Measurements from ENCODE around the gene RASSF5.
"Not testable (repeated sequence)": the region's sequence is repeated elsewhere in the genome, so short reads cannot be mapped to it uniquely, and the experiment has no call there.

RASSF5 gene

DNA sequence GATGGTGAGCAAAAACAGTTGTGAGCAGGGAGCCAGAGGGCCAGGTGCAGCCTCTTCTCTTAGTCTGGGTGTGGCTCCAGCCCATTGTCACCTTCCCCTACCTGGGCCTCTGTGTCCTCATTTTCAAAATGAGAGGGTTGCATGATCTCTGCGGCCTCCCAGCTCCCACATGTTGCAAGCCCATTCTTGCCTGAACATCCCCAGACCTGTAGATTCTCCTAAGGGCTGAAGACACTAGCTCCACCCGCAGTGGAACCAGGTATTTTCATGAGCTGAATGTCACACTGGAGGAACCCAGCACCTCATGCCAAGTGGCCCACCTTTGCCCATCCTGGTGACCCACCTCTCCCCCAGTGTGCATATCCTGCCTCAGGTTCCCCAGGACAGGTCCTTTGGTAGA, 24.7 kb upstream of the RASSF5 start:
- Histone ChIP-seq H3K4me3 (no peak overlapping the region), H3K9me3 (no peaks in the 10 kb centered on the region), H3K36me3 (peaks cover 0 to 31% (median 6%) of the 10 kb centered on the region in 3 donors), H3K4me1 (peaks cover 0 to 6% (median 2%) of the 10 kb centered on the region in 4 donors), H3K27ac (no peak overlapping the region), H3K27me3 (no peaks in the 10 kb centered on the region)
- no peak for DNase-seq
- TF ChIP-seq CTCF (IDR thresholded peaks at IDR 0.05): no peak
- intact Hi-C loops (cut with DNase I; ENCODE audit: low total_unique reads): no loop called here

GRCh38 chr1:206483864-206484263, 23.5 kb upstream of the RASSF5 start:
- H3K4me3 ChIP-seq; intact Hi-C loops (cut with DNase I; ENCODE audit: low total_unique reads); H3K4me1 ChIP-seq; H3K9me3 ChIP-seq; H3K27me3 ChIP-seq; DNase-seq; H3K27ac ChIP-seq: not testable (repeated sequence)
- peaks cover 0 to 21% (median 0%) of the 10 kb centered on the region in 3 donors for H3K36me3 ChIP-seq

- Histone ChIP-seq H3K36me3 (peaks cover 0 to 21% (median 0%) of the 10 kb centered on the region in 3 donors), H3K27ac (no peak overlapping the region), H3K27me3 (no peaks in the 10 kb centered on the region), H3K4me1 (peaks cover 0 to 6% (median 2%) of the 10 kb centered on the region in 4 donors), H3K9me3 (no peaks in the 10 kb centered on the region), H3K4me3 (no peak overlapping the region)
- TF ChIP-seq CTCF (IDR thresholded peaks at IDR 0.05): no peak
- intact Hi-C loops (cut with DNase I; ENCODE audit: low total_unique reads): loop anchor here (5.0 kb wide), 1 partner anchor 57 kb away; no protein-coding TSS in a partner anchor
- no peak for DNase-seq
Measured at GRCh38 chr1:206484901-206485300, 22.4 kb upstream of the RASSF5 start.

- H3K9me3 ChIP-seq: no peaks in the 10 kb centered on the region
- H3K36me3 ChIP-seq: peaks cover 0 to 26% (median 0%) of the 10 kb centered on the region in 3 donors
- no peak overlapping the region for H3K27ac ChIP-seq
- no peak for TF ChIP-seq CTCF (IDR thresholded peaks at IDR 0.05)
- H3K4me3 ChIP-seq: no peak overlapping the region
- H3K4me1 ChIP-seq: peaks cover 0 to 6% (median 4%) of the 10 kb centered on the region in 4 donors
- DNase-seq: no peak
- intact Hi-C loops (cut with DNase I; ENCODE audit: low total_unique reads): loop anchor here (5.0 kb wide), 1 partner anchor 55 kb away; no protein-coding TSS in a partner anchor
- H3K27me3 ChIP-seq: no peaks in the 10 kb centered on the region
Measured at GRCh38 chr1:206486995-206487788, 20.1 kb upstream of the RASSF5 start.

DNA sequence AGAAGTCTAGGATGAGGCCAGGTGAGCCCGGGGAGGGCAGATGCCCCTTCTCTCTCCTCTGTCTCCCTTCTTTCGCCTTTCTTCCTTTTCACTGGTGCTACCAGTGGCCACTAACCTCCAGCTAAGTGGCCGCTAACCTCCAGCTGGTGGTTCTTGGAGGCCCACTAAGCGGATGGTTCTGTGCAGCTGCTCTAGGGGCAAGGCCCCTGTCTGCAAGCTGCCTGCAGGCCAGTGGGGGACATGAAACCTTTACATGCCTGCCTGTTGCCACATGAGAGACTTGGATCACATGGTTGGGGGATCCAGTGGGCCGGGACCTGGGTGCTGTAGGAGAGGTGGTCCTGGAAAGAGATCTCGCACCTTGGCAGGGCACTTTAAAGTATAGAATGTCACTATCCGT, 19.4 kb upstream of the RASSF5 start:
- no peaks in the 10 kb centered on the region for H3K27me3 ChIP-seq
- no peak overlapping the region for H3K4me3 ChIP-seq
- DNase-seq: no peak
- no peaks in the 10 kb centered on the region for H3K9me3 ChIP-seq
- intact Hi-C loops (cut with DNase I; ENCODE audit: low total_unique reads): loop anchor here (5.0 kb wide), 1 partner anchor 54 kb away; no protein-coding TSS in a partner anchor
- no peak overlapping the region for H3K27ac ChIP-seq
- H3K36me3 ChIP-seq: peaks cover 0 to 25% (median 0%) of the 10 kb centered on the region in 3 donors
- no peak for TF ChIP-seq CTCF (IDR thresholded peaks at IDR 0.05)
- H3K4me1 ChIP-seq: peaks cover 0 to 6% (median 4%) of the 10 kb centered on the region in 4 donors

- Histone ChIP-seq H3K36me3 (peaks cover 0 to 29% (median 0%) of the 10 kb centered on the region in 3 donors), H3K4me3 (no peak overlapping the region), H3K27ac (no peak overlapping the region), H3K27me3 (no peaks in the 10 kb centered on the region), H3K4me1 (peaks cover 0 to 6% (median 4%) of the 10 kb centered on the region in 4 donors), H3K9me3 (no peaks in the 10 kb centered on the region)
- intact Hi-C loops (cut with DNase I; ENCODE audit: low total_unique reads): loop anchor here (5.0 kb wide), 1 partner anchor 54 kb away; no protein-coding TSS in a partner anchor
- no peak for DNase-seq
- no peak for TF ChIP-seq CTCF (IDR thresholded peaks at IDR 0.05)
Measured at GRCh38 chr1:206488466-206488865, 18.9 kb upstream of the RASSF5 start.
